CD4-positive, alpha-beta T cell (primary cell): Measurements from ENCODE around the gene PHYHIPL. TPM values are rescaled to one million over a fixed set of nuclear protein-coding genes. Genes with fewer than 3 reads are reported as not detected.

ENCODE experiments used
- ATAC-seq: fragments of 200-7000 bp; cut with Tn5 transposase; one replicate; pipeline ENCODE4 v1.10.0; 2022; ENCODE audit warnings: mild to moderate bottlenecking; ENCODE audit not compliant: poor library complexity
- CTCF ChIA-PET: fragments of 350-600 bp; sonication (Branson Sonifier 250); formaldehyde crosslinking; loops from one replicate; lab custom pipeline; 2021; ENCODE audit warnings: antibody characterized with exemption, inconsistent platforms; lab: Charles Lee
- POLR2A ChIA-PET: fragments of 350-600 bp; sonication (Branson Sonifier 250); formaldehyde crosslinking; loops from one replicate; lab custom pipeline; 2021; ENCODE audit warnings: antibody characterized with exemption, inconsistent platforms; lab: Charles Lee
- DNase-seq, 14 experiments: peaks; one replicate each; pipeline ENCODE4 v3.0.0-alpha.2; 2013 to 2020; ENCODE audit warnings: mixed read lengths in 2 of 14
- H3K27ac ChIP-seq, 2 donors: one replicate each; pipeline versions ENCODE4 v1.5.1 to v1.7.0; 2013; ENCODE audit warnings: low read length in 2 of 2, low read depth in 1 of 2, mild to moderate bottlenecking in 1 of 2
- H3K27me3 ChIP-seq, 2 experiments: 1 replicate in 1 of 2; 2 replicates in 1 of 2; pipeline versions ENCODE4 v1.6.1 to v1.7.0; 2013; ENCODE audit warnings: low read length in 2 of 2, control low read depth in 1 of 2, mild to moderate bottlenecking in 1 of 2, moderate library complexity in 1 of 2; ENCODE audit not compliant: insufficient read depth in 2 of 2, control insufficient read depth in 1 of 2
- H3K36me3 ChIP-seq: one replicate; pipeline ENCODE4 v1.6.1; 2013; ENCODE audit warnings: low read length, control low read depth; ENCODE audit not compliant: insufficient read depth
- H3K4me1 ChIP-seq: one replicate; pipeline ENCODE4 v1.6.1; 2013; ENCODE audit warnings: low read length, control low read depth; ENCODE audit not compliant: insufficient read depth
- H3K4me3 ChIP-seq: one replicate; pipeline ENCODE4 v1.5.1; 2013; ENCODE audit warnings: mild to moderate bottlenecking, low read length, moderate library complexity
- H3K9me3 ChIP-seq, 2 experiments: 1 replicate in 1 of 2; 2 replicates in 1 of 2; pipeline versions ENCODE4 v1.6.1 to v1.7.0; 2013; ENCODE audit warnings: low read length in 2 of 2, mild to moderate bottlenecking in 2 of 2, control low read depth in 1 of 2, moderate library complexity in 1 of 2; ENCODE audit not compliant: control insufficient read depth in 1 of 2, insufficient read depth in 1 of 2
- H3K27ac Mint-ChIP-seq: one replicate; pipeline ENCODE4 v1.8.0; 2020; ENCODE audit warnings: mixed read lengths
- H3K27me3 Mint-ChIP-seq: one replicate; pipeline ENCODE4 v1.8.0; 2021; ENCODE audit warnings: mixed read lengths
- H3K36me3 Mint-ChIP-seq: one replicate; pipeline ENCODE4 v1.8.0; 2021; ENCODE audit warnings: low read depth, mixed read lengths
- H3K4me1 Mint-ChIP-seq: one replicate; pipeline ENCODE4 v1.8.0; 2021; ENCODE audit warnings: low read depth, mixed read lengths
- H3K4me3 Mint-ChIP-seq: one replicate; pipeline ENCODE4 v1.8.0; 2020; ENCODE audit warnings: mild to moderate bottlenecking, mixed read lengths
- H3K9me3 Mint-ChIP-seq: one replicate; pipeline ENCODE4 v1.8.0; 2020; ENCODE audit warnings: mixed read lengths
- CTCF ChIP-seq: fragments of 200-600 bp; IDR thresholded peaks from one replicate; pipeline ENCODE4 v1.8.0; 2022; ENCODE audit warnings: antibody characterized with exemption, mild to moderate bottlenecking
- intact Hi-C, 2 experiments: fragments of 100-400 bp; cut with DNase I in 1 of 2; cut with micrococcal nuclease in 1 of 2; formaldehyde crosslinking; loops; one replicate each; pipeline versions ENCODE4 v1.15.1 to v1.9.0; 2023 to 2025; cut with DNase I, micrococcal nuclease
- total RNA-seq, 174 experiments: library from RNA in 2 of 174; stranded (reverse) in 2 of 174; gene quantifications; one replicate each; pipeline ENCODE4 v1.2.3 and lab custom pipeline; 2021 to 2026

Gene PHYHIPL
- total RNA-seq, 2 experiments from 2014 or later: not detected

- ATAC-seq (no peak), DNase-seq (no peak)
- intact Hi-C loops: no loop called here
- H3K27ac Mint-ChIP-seq: no peak overlapping the region
- H3K9me3 ChIP-seq: peaks cover 0 to 4% of the 10 kb centered on the region in 2 experiments
- no peak for TF ChIP-seq CTCF
- H3K4me3 ChIP-seq: no peak overlapping the region
- ChIA-PET CTCF (no interaction called here), POLR2A (no interaction called here)
- H3K9me3 Mint-ChIP-seq: no peaks in the 10 kb centered on the region
- H3K4me1 Mint-ChIP-seq: no peaks in the 10 kb centered on the region
- no peaks in the 10 kb centered on the region for H3K36me3 ChIP-seq
- H3K36me3 Mint-ChIP-seq: no peaks in the 10 kb centered on the region
- no peaks in the 10 kb centered on the region for H3K4me1 ChIP-seq
- no peaks in the 10 kb centered on the region for H3K27me3 Mint-ChIP-seq
- H3K4me3 Mint-ChIP-seq: no peak overlapping the region
- H3K27ac ChIP-seq: no peak overlapping the region
- H3K27me3 ChIP-seq: no peaks in the 10 kb centered on the region
These were observed 69.2 kb downstream of the PHYHIPL start for GRCh38 chr10:59245686-59246085.

- ChIA-PET POLR2A (no interaction called here), CTCF (no interaction called here)
- Histone ChIP-seq H3K36me3 (no peaks in the 10 kb centered on the region), H3K27ac (no peak overlapping the region), H3K4me3 (no peak overlapping the region), H3K27me3 (no peaks in the 10 kb centered on the region), H3K4me1 (no peaks in the 10 kb centered on the region), H3K9me3 (peaks cover 0 to 4% of the 10 kb centered on the region in 2 experiments)
- no peaks in the 10 kb centered on the region for H3K27me3 Mint-ChIP-seq
- H3K4me3 Mint-ChIP-seq: no peak overlapping the region
- DNase-seq (no peak), ATAC-seq (no peak)
- H3K4me1 Mint-ChIP-seq: no peaks in the 10 kb centered on the region
- no peak overlapping the region for H3K27ac Mint-ChIP-seq
- H3K9me3 Mint-ChIP-seq: peaks cover 3% of the 10 kb centered on the region
- TF ChIP-seq CTCF: no peak
- H3K36me3 Mint-ChIP-seq: no peaks in the 10 kb centered on the region
- intact Hi-C loops: no loop called here
These were observed 76.0 kb downstream of the PHYHIPL start for GRCh38 chr10:59252491-59252890.

GRCh38 chr10:59255463-59255862 lies 79.0 kb downstream of the PHYHIPL start:
- Histone ChIP-seq H3K27me3 (no peaks in the 10 kb centered on the region), H3K36me3 (no peaks in the 10 kb centered on the region), H3K9me3 (no peaks in the 10 kb centered on the region), H3K27ac (no peak overlapping the region), H3K4me3 (no peak overlapping the region), H3K4me1 (no peaks in the 10 kb centered on the region)
- Mint-ChIP-seq H3K27ac (no peak overlapping the region), H3K36me3 (no peaks in the 10 kb centered on the region), H3K4me1 (no peaks in the 10 kb centered on the region), H3K9me3 (peaks cover 4% of the 10 kb centered on the region), H3K27me3 (no peaks in the 10 kb centered on the region), H3K4me3 (no peak overlapping the region)
- CTCF ChIA-PET: interaction anchor here (0.5 kb wide), 1 partner anchor 570 kb away, joined by 3 read pairs; no protein-coding TSS in a partner anchor
- POLR2A ChIA-PET: no interaction called here
- no peak for DNase-seq
- ATAC-seq: no peak
- TF ChIP-seq CTCF: no peak
- intact Hi-C loops: no loop called here
